DMS114 treated with DMSO at 0.1 percent for 48 hours (cell line): ENCODE results near the gene VWCE.

Experiments
- DNase-seq: peaks from one replicate; lab custom pipeline; 2025; ENCODE audit not compliant: unreplicated experiment; lab: John Stamatoyannopoulos, UW

The VWCE gene

DNA sequence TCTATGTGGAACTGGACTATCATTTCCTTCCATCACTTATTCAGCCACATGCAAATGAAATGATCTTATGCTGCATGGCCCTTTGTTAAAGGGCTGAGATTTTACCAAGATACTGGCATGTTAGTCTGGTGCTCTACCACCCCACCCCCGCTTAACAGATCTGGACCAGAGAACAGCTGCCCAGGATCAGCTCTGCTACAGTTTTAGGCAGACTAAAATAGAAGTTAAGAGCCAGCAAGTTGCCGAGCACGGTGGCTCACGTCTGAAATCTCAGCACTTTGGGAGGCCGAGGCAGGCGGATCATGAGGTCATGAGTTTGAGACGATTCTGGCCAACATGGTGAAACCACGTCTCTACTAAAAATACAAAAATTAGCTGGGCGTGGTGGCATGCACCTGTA lies 33.2 kb upstream of the VWCE start:
- no peak for DNase-seq

DNA sequence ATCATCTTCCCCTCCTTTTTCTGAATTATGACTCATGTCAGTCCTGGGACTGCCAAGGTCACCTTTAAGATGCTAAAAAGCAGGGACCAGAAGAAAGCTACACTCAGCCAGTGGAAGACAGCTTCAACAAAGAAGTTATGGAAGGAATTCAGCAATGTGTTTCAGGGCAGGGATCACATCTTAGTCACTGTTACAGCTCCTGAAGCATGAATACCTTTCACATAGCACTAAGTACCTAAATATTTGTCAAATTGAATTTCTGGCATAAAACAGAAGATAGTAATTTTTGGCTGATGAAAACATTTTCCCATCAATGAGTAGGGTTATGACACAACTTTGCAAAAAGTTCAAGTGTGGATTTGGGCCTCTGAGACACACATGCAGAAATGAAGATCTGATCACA lies 32.6 kb upstream of the VWCE start:
- no peak for DNase-seq

DNA sequence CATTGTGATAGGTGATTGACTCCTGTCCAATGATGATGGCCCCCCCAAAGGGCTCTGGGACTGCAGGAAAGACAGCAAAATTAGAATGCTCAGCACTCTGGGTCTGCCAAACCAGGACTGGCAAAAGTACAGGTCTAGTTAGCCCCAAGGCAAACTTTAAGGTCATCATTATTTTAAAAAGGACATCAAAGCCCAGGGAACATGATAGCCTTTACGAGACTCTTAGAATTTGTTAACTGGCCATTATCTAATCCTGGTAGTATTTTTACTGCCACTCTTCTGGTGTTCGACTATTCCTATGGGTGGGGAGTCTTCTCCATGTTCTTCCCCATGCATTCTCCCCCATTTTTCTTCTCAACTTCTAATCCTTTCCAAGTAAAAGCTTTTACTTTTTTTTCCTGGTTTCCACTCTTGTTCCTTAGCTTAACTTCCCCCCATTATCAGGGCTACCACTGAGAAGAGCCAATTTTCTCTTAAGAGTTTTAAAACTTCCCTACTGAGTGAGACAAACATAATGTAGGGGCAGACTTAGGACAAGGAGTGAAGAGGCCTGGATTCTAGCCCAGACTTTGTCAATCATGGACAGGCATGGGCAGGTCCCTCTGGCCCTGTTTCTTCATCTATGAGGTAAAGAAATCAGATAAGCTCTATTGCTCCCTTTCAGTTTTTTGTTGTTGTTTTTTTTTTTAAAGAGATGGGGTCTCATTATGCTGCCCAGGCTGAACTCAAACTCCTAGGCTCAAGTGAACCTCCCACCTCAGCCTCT lies 30.7 kb upstream of the VWCE start:
- no peak for DNase-seq

DNA sequence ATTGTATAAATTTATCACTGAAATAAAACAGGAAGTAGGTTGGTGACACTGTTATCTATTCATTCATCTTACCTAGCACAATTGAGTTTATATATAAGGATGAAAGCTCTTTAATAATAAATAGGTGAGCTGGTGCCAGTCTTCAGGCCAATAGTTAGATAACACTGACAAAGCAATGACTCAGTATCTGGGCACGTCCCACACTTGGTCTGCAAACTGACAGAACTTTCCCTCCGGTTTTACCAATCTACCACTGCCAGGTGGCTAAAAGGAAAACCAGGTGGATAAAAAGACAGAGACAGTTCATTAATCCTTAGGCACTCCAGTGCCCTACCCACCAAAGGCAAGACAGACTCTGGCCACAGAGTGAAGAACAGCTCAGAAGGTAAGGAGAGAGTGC lies 20.1 kb upstream of the VWCE start:
- DNase-seq, result no peak

DNA sequence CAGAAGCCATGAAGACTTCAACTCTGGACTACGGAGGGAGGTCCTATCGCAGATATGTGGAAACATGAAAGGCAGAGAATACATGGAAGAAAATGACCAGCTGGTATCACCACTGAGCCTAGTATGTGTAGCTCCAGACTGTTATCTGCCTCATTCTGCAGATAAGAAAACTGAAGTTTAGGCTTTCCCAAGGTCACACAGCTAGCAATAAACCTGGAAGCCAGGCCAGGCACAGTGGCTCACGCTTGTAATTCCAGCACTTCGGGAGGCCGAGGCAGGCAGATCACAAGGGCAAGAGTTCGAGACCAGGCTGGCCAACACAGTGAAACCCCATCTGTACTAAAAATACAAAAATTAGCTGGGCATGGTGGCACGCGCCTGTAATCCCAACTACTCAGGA lies 15.6 kb upstream of the VWCE start:
- no peak for DNase-seq

DNA sequence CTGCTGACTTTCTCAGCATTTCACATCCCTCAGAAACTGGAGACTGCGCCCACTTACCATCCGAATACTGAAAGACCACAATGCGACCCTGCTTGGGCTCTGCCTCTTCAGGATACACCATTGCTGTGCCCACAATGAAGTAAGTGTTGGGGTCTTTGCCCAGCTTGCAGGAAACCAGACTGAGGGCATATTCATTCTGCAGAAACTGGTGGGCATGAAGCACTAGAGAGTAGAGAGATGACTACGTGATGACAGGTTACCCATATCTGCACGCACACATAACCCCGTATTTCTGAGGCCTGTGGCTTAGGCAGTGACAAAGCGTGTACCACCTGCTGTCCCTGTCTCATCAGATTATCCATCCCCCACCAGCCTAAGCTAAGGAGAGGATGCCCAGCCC lies 14.6 kb upstream of the VWCE start:
- DNase-seq, result no peak

DNA sequence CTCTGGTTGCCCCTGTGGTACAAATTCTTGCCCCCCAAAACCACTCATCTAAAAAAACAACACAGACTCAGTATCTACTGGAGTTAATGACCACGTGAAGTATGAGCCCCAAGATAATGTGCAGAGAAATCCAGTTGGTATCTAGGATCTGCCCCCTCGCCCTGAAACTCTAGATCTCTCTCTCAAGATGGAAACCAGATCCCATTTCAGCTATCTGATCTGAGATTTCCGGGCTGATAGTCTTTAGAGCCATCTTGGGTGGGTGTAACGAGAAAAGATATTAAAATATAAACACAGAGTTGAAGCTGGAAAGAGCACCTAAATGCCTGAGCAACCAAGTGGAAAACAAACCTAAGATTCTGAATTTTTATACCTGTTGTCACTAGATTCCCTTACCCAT lies 14.0 kb upstream of the VWCE start:
- no peak for DNase-seq

DNA sequence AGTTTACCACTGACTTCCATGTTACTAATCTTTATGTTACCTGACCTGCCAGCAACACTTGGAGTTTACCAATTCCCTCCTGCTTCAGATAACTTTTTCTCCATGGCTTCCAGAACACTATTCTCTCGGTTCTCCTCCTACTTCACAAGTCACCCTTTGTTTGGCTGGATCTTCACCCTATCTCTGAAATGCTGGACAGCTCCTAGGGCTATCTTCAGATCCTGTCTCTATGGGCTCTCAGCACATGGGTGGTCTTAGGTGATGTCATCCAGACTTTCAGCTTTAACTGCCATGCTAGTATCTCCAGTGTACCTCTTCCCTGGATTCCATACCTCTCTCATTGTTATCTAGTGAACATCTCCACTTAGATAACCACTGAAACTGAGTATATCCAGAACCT lies 12.2 kb upstream of the VWCE start:
- no peak for DNase-seq

DNA sequence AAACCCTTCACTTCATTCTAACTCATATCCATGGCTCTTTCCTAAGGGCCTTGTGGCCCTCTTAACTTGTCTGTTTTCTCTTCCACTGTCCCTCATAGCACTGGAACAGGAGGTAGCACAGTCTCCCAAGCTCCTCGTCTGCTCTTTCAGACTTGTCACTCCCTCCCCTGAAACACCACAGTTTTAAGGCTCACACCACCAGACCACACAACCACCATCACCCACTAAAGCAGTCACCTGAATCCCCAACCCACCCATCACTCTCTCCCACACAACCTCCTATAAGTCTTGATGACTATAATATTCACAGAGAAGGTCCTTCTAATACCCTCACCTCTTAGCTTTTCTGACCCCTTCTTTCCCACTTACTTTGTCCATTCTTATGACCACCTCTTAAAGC lies 11.1 kb upstream of the VWCE start:
- DNase-seq, result no peak

DNA sequence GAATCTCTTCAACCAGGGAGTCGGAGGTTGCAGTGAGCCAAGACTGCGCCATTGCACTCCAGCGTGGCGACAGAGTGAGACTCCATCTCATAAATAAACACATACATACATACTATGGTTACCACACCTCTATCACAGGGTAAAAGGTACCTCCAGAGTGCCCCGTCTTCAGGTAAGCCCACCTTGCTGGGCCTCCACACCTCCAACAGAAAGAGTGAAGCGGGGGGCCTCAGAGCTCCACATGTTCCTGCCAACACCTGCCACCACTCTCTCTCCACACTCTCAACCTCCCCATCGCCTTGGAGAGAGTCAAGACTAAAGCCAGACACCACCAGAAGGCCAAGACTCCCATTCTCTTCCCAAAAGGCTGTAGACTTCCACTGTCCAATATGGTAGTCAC lies 10.3 kb upstream of the VWCE start:
- no peak for DNase-seq

DNA sequence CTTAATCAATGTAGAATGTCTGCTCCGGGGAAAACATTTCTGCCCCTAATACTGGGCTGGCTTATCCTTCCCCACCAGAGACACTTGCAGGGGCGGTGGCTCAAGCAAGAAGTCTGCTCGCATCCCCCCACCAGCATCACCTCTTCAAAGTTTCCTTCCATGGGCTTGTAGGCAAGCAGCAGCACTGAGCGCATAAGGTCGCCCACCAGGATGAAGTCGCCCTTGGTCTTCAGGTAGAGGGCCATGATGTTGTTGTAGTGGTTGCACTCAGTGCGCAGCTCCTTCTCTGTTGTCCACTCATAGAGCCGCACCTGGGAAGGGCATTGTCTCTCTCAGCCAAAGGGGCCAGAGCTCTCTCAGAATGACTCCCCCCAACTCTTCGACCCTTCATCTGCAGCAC lies 8.6 kb upstream of the VWCE start:
- no peak for DNase-seq

DNA sequence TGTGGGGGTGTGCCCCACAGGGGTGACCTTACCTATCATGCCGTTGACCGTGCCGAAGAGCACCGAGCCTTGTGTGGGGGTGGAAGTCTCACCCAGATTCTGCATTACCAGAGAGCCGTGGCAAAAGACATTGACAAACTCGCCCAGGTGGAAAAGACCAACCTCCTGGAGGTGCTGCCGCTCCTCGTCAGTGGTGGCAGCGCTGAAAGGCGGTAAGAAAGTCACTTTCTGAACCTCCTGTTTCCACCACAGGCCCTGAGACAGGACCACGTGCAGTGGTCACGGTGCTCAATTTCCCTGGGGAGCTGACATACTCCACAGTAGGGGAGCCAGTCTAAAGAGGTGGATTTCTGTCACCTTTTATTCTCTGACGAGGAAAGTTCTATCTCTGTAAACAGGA lies 7.4 kb upstream of the VWCE start:
- no peak for DNase-seq

DNA sequence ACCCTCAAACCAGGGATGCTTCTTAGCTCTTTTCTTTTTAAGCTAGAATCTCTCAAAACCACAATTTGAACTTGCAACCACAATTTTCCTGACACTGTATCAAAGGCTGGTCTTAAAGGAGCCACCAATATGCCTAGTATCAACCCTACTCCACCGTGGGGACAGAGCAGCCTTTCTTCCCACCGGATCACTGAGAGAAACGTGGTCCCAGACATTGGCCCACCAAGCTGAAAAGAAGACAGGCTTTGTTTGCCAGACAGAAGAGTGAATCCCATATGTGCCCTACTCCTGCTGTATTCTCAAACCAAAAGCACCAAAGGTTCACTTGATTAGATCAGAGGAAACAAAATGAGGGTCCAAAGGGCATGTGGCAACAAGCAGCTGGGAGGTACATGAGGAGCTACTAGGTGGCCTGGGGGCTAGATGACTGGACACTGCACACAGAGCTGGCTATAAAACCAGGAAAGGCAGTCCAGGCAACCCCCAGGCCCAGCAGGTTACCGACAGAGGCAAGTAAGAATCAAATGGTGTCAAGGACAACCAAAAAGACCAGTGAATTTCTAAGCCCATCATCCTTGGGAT lies 3.6 kb upstream of the VWCE start:
- no peak for DNase-seq

DNA sequence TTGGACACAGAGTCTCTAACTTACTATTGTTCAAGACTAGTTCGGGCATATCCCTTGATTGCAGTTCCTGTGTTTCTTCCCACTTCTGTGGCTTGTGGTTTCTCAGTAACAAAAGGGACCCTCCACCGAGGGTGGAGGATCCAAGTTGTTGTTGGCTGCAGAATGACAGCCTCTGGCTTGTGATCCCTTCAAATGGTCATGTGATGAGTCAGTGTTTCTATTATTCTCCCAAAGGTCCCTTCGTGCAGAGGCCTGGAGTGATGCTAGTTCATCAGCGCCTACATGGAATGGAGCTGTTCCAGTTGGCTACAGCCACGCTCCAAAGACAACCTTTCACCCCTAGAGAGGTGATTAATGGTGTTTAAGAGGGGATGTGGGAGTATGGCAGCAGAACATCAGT lies 2.6 kb upstream of the VWCE start:
- no peak for DNase-seq

DNA sequence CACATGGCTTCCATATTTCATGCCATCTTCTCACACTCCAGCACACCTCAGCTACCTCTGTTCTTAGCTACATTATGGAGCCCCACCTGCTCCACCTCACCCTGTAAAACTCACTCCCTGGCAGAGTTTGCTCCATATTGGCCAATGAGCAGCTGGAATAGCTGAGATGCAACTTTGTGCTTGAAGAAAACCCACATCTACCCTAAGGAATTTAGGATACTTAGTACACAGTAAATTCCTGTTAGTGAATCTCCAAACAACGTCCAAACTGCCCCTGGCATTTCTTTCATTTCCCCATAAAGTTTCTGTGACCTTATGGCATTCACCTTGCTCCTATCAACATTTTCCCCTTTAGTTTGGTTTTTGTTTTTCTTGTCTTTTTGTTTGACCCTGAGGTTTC lies 2.2 kb upstream of the VWCE start:
- DNase-seq, result no peak

DNA sequence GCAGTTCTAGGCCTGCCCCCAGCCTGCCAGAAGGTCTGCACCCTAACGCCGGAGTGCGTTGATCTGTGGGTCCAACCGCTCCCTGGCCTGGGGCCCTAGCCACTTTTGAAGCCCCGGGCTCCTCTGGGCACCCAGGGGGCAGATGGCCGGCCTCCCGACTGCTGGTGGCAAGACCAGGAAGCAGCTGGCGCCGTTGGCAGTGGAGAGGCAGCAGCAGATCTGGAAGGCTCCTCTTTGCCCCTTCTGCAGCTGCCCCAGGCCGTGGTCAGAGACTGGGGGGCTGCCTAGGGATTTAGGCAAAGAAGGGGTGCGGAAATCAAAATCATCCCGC lies 445 bp upstream of the VWCE start:
- no peak for DNase-seq

DNA sequence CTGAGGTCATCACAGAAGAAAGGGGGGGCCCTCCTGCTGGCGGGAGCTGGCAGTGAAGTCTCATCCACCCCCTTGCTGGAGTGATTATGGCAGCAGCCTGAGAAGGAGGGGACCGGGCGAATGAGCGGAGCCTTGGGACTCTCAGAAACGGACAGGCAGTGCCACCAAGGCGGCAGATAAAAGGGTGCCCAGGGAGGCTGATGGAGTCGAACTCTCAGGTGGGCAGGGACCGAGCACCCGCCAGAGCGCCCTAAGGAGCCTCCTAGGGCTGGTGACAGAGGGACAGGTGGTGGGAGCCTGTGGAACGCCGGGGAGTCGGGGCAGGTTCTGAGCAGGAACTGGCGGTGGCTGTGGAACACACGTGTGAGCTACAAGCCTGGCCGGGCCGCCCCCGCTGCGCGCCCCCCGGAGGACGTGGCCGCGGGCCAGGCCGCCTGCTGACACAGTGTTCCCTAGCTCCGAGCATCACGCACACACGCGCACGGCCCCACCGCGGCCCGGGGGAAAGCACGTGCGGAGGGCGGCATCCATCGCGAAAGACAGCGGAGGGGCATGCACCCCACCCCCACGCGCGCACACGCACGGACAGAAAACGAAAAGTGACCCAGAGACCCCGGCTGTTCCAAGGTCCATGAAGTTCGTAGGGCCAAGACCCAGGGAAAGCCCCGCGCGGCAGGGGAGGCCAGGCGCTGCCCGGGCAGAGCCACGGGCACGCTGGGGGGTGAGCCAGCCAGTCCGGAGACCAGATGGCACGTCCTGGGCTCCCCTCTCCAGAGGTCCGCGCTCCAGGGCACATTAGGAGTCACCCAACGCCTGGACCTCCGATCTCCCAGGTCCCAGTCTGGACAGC lies 1.0 kb downstream of the VWCE start:
- DNase-seq, result no peak

DNA sequence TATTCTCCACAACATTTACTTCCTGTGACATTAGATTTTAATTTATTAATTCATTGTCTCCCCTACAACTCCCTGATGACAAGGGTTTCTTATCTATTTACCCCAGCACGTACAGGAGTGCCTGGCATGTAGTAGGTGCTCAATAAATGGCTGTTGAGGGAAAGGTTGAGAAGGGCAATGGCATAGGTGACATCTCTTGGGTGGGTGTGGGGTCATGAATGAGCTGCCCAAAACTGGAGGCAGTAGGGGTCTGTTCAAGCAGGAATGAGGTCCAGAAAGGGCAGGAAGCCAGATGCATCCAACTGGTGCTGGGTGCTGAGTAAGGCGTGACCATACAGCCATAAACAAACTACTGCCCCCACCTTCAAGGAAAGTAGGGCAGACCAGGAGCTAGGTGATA lies 2.8 kb downstream of the VWCE start:
- DNase-seq, result no peak

DNA sequence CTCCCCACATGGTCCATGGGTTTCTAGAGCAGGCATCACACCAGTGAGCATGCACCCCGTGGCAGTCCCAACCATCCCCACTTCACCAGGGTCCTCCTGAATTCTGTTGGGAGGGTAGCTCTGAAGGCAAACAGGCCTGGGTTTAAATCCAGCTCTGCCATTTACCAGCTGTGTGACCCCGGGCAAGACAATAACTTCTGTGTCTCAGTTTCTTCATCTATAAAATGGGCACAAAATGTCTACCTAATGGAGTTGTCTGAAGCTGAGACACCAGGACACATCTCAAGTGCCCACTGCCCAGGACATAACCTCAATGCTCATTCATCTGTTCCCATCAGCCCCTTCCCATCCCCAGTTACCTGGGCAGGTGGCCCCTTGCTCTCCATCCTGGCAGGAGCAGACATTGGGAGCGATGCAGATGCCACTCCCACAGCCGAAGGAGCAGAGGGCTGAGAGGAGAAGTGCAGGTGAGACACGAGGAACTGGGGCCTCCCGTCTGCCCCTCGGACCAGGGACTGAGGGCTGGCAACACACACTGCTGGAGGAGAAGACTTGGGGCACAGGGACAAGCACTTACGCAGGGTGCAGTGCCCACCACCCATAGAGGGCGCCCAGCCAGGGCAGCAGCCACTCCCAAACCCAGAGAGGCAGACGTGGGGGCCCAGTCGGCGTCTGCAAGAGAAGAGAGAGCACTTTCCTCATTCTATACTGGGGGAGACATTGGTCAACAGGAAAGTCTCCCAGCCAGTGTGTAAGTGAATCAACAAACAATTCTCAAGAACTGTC lies 4.0 kb downstream of the VWCE start:
- DNase-seq, result no peak

DNA sequence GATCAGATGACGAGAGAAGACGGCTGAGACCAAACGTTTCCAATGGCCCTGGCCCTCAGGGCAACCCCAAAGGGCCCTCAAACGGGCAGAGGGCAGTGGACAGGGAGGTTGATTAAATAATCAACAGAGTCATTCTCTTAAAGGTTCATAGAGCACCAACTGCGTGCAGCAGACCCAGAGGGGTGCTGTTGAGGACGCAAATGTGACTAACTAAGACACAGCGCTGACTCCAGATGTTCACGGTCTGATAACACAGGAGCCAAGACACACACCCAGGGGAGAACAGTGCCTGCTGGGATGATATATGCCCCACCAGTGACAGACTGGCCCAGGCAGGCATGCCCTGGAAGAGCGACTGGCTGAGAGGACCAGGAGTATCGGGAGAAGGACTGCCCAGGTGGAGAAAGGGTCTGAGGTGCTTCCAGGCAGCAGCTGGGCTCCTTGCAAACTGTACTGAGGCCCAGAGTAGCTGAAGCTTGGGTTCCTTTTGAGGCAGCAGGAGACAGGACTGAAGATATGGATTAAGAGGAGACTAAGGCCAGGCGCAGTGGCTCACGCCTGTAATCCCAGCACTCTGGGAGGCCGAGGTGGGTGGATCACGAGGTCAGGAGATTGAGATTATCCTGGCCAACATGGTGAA lies 7.7 kb downstream of the VWCE start:
- DNase-seq, result no peak

DNA sequence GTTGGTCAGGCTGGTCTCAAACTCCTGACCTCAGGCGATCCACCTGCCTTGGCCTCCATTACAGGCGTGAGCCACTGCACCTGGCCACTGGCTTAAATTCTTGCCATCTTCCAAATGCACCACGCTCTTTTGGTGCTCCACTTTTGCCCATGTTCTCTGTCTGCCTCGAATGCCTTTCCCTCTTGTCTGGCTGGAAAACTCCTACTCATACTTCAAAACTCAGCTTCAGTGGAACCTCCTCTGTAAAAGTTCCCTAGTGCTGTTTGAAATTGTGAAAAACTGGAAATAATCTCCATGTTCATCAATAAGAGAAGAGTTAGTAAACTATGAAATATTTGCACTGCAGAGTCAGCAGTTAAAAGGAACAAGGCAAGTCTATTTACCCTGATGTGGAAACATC lies 11.5 kb downstream of the VWCE start:
- no peak for DNase-seq
